GM21619 (cell line): ENCODE results near the gene TMED8.

Experiments
- ATAC-seq: cut with Tn5 transposase; IDR thresholded peaks from one replicate; pipeline ENCODE4 v1.9.1; 2021; ENCODE audit not compliant: unreplicated experiment

TMED8 gene

GRCh38 chr14:77301103-77301502, 75.8 kb downstream of the TMED8 start:
- no peak for ATAC-seq

DNA sequence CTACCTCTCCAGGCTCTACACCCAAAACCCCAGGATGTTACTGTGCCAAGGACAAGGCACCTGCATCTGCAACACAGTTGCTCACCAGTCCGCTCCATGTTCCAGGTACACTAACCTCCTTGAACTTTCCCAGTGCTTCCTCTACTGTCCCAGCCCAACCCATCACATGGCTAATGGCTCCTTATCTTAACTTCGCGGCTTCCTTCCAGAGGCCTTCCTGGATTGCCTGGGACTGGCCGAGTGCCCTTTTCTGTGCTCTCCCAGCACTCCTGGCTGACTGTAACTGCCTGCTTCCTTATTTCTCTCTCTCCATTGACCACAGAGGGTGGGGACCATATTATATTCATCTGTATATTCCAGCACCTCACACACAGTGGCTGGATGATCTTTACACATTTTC, 77.1 kb downstream of the TMED8 start:
- no peak for ATAC-seq

DNA sequence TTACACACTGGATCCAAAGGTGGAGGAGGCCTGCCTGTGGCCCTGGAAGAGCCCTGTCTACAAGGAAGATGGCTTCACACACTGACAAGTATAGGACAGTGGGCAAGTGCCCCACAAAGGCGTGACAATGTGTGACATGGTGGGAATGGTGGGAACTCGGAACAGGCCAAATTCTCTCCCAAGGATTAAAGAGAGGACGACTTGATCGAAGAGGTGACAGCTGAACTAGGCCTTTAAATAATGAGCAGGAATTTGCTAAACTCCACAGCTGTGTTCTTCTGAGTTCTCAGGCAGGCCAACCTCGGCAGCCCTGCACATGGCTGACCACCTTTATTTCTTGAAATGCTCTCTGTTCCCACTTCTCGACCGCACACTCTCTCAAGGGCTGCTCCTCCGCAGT, 80.0 kb downstream of the TMED8 start:
- no peak for ATAC-seq

DNA sequence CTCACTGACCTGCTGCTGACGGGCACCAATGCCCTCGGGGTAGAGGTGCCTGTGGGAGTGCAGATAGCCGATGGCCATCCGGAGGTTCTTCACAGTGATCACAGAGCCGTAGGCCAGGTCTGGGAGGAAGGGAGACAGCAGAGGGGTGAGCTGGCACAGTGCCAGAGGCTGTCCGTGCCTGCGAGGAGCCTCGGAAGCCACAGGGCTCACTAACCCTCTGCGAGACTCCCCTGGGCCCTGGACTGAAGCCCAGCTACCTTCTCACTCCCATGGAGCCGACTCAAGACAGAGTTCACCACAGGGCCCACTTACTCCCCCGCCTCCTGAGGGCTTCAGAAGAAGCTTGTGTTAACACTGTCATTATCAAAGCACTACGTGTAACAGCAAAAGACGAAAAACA, 80.7 kb downstream of the TMED8 start:
- no peak for ATAC-seq

DNA sequence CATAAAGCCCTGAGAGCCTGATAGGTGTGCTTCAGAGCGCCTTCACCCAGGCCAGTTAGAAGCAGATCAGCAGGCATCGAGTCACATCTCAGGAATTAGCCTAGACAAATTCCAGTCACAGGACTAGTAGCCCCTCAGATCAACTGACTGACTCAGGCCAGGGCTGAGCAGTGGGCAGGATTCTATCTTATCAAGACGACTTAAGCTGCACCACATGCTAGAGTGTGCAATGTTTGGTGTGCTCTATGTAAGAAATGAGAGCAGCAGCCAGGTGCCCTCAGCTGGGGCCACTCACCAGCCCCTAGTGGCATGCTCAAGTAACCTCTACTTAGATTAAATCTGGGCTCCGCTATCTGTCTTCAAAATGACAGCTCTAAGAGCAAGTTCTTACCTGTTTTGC, 86.2 kb downstream of the TMED8 start:
- ATAC-seq = no peak

DNA sequence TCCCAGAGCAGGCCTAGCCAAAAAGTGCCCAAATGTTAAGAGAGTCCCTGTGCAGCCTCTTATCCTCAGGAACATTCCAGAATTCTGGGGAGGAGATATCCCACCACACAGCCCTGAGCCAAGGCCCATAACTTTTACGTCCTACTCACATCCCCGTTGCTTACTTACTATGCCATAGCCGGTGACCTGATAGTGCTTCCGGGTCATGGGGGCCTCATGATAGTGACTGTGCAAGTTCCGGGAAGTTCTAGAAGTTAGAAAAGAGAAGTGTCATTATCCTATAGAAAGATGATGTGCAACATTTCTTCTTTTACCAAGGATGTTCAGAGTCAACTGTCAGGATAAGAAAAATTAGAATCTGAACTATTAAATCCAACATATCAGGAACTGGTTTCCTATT, 90.3 kb downstream of the TMED8 start:
- no peak for ATAC-seq
